Mucosa of descending colon (tissue), 3 donors: ENCODE measurements around the gene NUCKS1. TPM values are rescaled to one million over a fixed set of nuclear protein-coding genes. Genes with fewer than 3 reads are reported as not detected.

Source experiments
- ATAC-seq: fragments of 200-7000 bp; cut with Tn5 transposase; one replicate; pipeline ENCODE4 v1.9.1; 2020; ENCODE audit warnings: mild to moderate bottlenecking, moderate library complexity
- DNase-seq, 3 donors: peaks; one replicate each; pipeline ENCODE4 v3.0.0-alpha.2; 2020
- H3K36me3 ChIP-seq: fragments of 200-600 bp; one replicate; pipeline ENCODE4 v1.8.0; 2021; ENCODE audit warnings: low read depth, mild to moderate bottlenecking
- H3K4me1 ChIP-seq: fragments of 200-600 bp; one replicate; pipeline ENCODE4 v1.8.0; 2021; ENCODE audit warnings: low read depth, mild to moderate bottlenecking
- H3K4me3 ChIP-seq: fragments of 200-600 bp; one replicate; pipeline ENCODE4 v1.8.0; 2021; ENCODE audit warnings: mild to moderate bottlenecking
- H3K9me3 ChIP-seq: fragments of 200-600 bp; one replicate; pipeline ENCODE4 v1.8.0; 2021; ENCODE audit warnings: mild to moderate bottlenecking
- intact Hi-C, 2 donors: fragments of 100-400 bp; cut with DNase I in 1 of 2; cut with micrococcal nuclease in 1 of 2; formaldehyde crosslinking; loops; one replicate each; pipeline versions ENCODE4 v1.11.0 to v1.11.1; 2022; cut with DNase I, micrococcal nuclease
- total RNA-seq, 3 donors: library from RNA; stranded (reverse); fragmentation: NEBNext Ultra II Directional in 2 of 3; extraction: Animal tissue kit (Norgen Biotek cat#: 25700) in 2 of 3; gene quantifications; one replicate each; pipeline versions ENCODE4 v1.2.1 to v1.2.4, GENCODE V29; 2021 to 2023
- TF ChIP-seq, protein P1 (sequence below): fragments of 200-600 bp; IDR thresholded peaks from one replicate; pipeline ENCODE4 v1.8.0; 2022; ENCODE audit warnings: antibody characterized with exemption, mild to moderate bottlenecking
- donor health status: DM: no; HTN: no; CAD: no; lungs with moderate emphysema.
- donor health status: DM: no; HTN: no; CAD: no.
- donor health status: DM: no; HTN: yes; CAD: no.

Gene NUCKS1
- total RNA-seq, 3 donors from 2014 or later: 52.7 to 140 (median 103) TPM

DNA sequence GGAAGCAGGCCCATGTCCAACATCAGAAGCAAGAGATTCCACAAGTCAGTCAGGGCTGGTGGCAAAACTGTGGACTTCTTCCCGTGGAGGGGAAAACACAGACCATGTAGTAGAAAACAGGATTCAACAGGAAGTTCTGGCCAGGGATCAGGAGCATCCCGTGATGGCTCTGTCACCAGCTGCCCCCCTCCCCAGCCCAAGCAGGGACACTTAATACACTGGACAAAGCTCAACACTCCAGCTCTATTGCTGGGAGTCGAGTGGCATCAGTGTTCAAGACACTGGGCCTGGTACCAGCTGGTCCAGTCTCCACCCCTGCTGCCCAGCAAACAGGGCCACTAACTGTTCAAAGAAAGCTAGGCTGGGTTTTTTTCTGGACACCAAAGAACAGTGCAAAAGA, 73.4 kb downstream of the NUCKS1 start:
- ATAC-seq (no peak), DNase-seq (peak in 1 of 3 donors; percentile 45)
- H3K9me3 ChIP-seq: no peaks in the 10 kb centered on the region
- H3K4me1 ChIP-seq: peaks cover 40% of the 10 kb centered on the region
- intact Hi-C loops: no loop called here
- H3K4me3 ChIP-seq: no peak overlapping the region
- TF ChIP-seq, protein P1, sequence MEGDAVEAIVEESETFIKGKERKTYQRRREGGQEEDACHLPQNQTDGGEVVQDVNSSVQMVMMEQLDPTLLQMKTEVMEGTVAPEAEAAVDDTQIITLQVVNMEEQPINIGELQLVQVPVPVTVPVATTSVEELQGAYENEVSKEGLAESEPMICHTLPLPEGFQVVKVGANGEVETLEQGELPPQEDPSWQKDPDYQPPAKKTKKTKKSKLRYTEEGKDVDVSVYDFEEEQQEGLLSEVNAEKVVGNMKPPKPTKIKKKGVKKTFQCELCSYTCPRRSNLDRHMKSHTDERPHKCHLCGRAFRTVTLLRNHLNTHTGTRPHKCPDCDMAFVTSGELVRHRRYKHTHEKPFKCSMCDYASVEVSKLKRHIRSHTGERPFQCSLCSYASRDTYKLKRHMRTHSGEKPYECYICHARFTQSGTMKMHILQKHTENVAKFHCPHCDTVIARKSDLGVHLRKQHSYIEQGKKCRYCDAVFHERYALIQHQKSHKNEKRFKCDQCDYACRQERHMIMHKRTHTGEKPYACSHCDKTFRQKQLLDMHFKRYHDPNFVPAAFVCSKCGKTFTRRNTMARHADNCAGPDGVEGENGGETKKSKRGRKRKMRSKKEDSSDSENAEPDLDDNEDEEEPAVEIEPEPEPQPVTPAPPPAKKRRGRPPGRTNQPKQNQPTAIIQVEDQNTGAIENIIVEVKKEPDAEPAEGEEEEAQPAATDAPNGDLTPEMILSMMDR: no peak
- H3K36me3 ChIP-seq: no peaks in the 10 kb centered on the region

GRCh38 chr1:205676002-205676401, 74.0 kb downstream of the NUCKS1 start:
- peaks cover 44% of the 10 kb centered on the region for H3K4me1 ChIP-seq
- peak; percentile 66 to 71 (median 68) for DNase-seq
- TF ChIP-seq, protein P1: no peak
- peak; percentile 57 for ATAC-seq
- H3K4me3 ChIP-seq: no peak overlapping the region
- H3K36me3 ChIP-seq: no peaks in the 10 kb centered on the region
- intact Hi-C loops: no loop called here
- H3K9me3 ChIP-seq: no peaks in the 10 kb centered on the region

DNA sequence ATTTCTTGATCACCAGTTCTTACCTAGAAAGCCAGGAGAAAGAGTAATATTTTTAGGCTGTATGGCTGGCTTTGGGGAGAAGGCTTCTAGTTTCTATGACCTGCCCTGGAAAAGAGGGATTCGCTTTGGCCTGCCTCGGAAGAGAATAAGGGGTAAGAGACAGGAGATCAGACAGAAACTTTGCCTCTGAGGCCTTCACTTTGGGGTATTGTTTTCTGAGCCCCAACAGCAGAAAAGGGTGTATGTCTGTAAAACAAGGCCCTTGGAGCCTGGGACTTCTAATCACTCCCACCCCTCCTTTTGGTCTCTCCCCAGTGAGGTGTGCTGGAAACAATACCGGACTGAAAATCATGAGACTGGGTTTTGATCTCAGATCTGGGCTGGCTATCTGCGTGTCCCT, 74.7 kb downstream of the NUCKS1 start:
- ATAC-seq (no peak), DNase-seq (no peak)
- Histone ChIP-seq H3K36me3 (no peaks in the 10 kb centered on the region), H3K4me3 (no peak overlapping the region), H3K9me3 (no peaks in the 10 kb centered on the region), H3K4me1 (peaks cover 44% of the 10 kb centered on the region)
- intact Hi-C loops: no loop called here
- TF ChIP-seq, protein P1: no peak

DNA sequence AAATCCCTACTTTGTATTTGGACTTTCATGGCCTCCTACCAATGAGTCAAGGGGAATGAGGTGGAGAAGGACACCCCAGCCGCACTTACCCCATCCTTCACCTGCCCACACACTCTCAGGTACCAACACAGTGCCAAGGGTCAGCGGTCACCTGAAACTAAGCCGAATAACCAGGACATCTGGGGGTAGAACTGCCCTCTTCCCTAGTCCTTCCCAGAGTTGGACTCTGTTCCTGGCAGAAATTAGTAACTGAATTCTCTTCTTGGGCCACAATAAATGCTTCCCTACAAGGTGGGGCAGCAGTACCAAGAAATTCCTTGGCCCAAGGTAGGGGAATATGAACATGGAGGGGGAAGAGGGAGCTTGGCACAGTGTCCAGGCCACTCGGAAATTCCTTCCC, 77.0 kb downstream of the NUCKS1 start:
- DNase-seq (peak in 1 of 3 donors; percentile 31), ATAC-seq (peak; percentile 30)
- TF ChIP-seq, protein P1: no peak
- H3K9me3 ChIP-seq: no peaks in the 10 kb centered on the region
- H3K4me1 ChIP-seq: peaks cover 65% of the 10 kb centered on the region
- intact Hi-C loops: no loop called here
- no peaks in the 10 kb centered on the region for H3K36me3 ChIP-seq
- no peak overlapping the region for H3K4me3 ChIP-seq

DNA sequence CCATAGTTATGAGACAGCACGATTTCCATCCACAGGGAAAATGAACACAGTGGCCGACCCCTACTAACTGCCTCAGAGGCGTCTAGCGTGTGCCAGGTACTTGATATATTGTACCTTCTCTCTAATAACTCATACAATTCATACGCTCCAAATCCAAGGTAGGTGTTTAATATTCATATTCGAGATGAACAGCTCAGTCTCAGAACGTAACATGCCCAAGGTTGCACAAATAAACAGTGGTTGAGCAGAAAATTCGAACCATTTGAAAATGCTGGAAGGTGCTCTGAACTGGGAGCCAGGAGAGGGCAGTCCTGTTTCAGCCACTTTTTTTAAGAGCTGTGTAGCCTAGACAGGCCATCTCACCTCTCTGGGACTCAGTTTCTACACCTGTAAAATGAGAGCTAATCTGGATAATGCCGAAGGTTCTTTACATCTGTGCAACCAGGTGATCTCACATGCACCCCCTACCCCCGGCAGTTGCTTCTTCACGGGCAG, 77.5 kb downstream of the NUCKS1 start:
- no peak overlapping the region for H3K4me3 ChIP-seq
- intact Hi-C loops: no loop called here
- TF ChIP-seq, protein P1: no peak
- no peaks in the 10 kb centered on the region for H3K36me3 ChIP-seq
- DNase-seq (no peak), ATAC-seq (no peak)
- H3K4me1 ChIP-seq: peaks cover 66% of the 10 kb centered on the region
- no peaks in the 10 kb centered on the region for H3K9me3 ChIP-seq
